K562 (cell line): ENCODE data around the gene NEUROD6. TPM values are rescaled to one million over a fixed set of nuclear protein-coding genes. Genes with fewer than 3 reads are reported as not detected.
A peak's percentile ranks its signal among the peaks of the same experiment; 100 is the strongest.

ENCODE experiments used
- ATAC-seq: fragments of 200-7000 bp; cut with Tn5 transposase; 3 replicates; pipeline ENCODE4 v1.9.1; 2020; ENCODE audit warnings: moderate library complexity
- BruUV-seq: library from RNA; stranded (reverse); fragments of 400-500 nt; replicated peaks from 2 replicates; lab custom pipeline; 2021; lab: Mats Ljungman, UMichigan
- CTCF ChIA-PET: fragments of 300-600 bp; formaldehyde crosslinking; extraction: SDS; loops from one replicate; lab custom pipeline; 2021; ENCODE audit warnings: low intra/inter-chr PET ratio; lab: Yijun Ruan, JAX
- POLR2A ChIA-PET: fragments of 300-600, 350-650 bp; sonication (Branson Sonifier 250); formaldehyde crosslinking; extraction: SDS; loops from one replicate; lab custom pipeline; 2021; ENCODE audit warnings: antibody characterized with exemption, inconsistent platforms; lab: Yijun Ruan, JAX
- DNase-seq, 4 experiments: peaks; one replicate each; pipeline versions ENCODE4 v3.0.0 to v3.0.0-alpha.2; 2011 to 2018; ENCODE audit warnings: low spot score in 3 of 4, mixed read lengths in 3 of 4; ENCODE audit errors: extremely low read depth in 1 of 4
- FAIRE-seq: peaks from 2 replicates; lab custom pipeline; 2011; peaks lifted over from hg19 to GRCh38; lab: Jason Lieb, UNC
- H2AFZ ChIP-seq: 2 replicates; pipeline ENCODE4 v1.6.0; 2011; ENCODE audit warnings: low read depth, low read length, control low read depth, inconsistent platforms
- H3K27ac ChIP-seq: fragments of 200-600 bp; 3 replicates; pipeline ENCODE4 v1.8.0; 2011; ENCODE audit warnings: low read depth, mild to moderate bottlenecking, control low read depth, inconsistent platforms, low read length, moderate library complexity, mixed read lengths; ENCODE audit errors: extremely low read depth
- H3K27me3 ChIP-seq, 2 experiments: fragments of 300-600 bp in 1 of 2; 2 replicates in 1 of 2; 3 replicates in 1 of 2; pipeline versions ENCODE4 v1.6.0 to v1.8.0; 2011; ENCODE audit warnings: inconsistent platforms in 2 of 2, low read length in 2 of 2, mild to moderate bottlenecking in 1 of 2, mixed read lengths in 1 of 2, moderate library complexity in 1 of 2; ENCODE audit not compliant: control insufficient read depth in 2 of 2, insufficient read depth in 2 of 2
- H3K36me3 ChIP-seq: fragments of 300-600 bp; 3 replicates; pipeline ENCODE4 v1.8.0; 2011; ENCODE audit warnings: mild to moderate bottlenecking, low read length, inconsistent platforms; ENCODE audit not compliant: control insufficient read depth, insufficient read depth
- H3K4me1 ChIP-seq, 2 experiments: fragments of 200-600 bp in 1 of 2; replicated peaks in 1 of 2; 2 replicates in 1 of 2; 3 replicates in 1 of 2; pipeline versions ENCODE4 v1.5.1 to v1.8.0; 2011; ENCODE audit warnings: inconsistent platforms in 2 of 2, low read length in 2 of 2, mild to moderate bottlenecking in 1 of 2, mixed read lengths in 1 of 2, moderate library complexity in 1 of 2; ENCODE audit not compliant: control insufficient read depth in 2 of 2, insufficient read depth in 2 of 2
- H3K4me2 ChIP-seq: 2 replicates; pipeline ENCODE4 v1.6.1; 2011; ENCODE audit warnings: low read length, control low read depth, inconsistent platforms, mixed read lengths; ENCODE audit not compliant: insufficient read depth
- H3K4me3 ChIP-seq: fragments of 200-600 bp; sonication (generic), shearing (Covaris generic); 2 replicates; pipeline ENCODE4 v1.5.1; 2016; ENCODE audit warnings: control low read depth, inconsistent platforms
- H3K79me2 ChIP-seq: fragments of 200-600 bp; 3 replicates; pipeline ENCODE4 v1.8.0; 2011; ENCODE audit warnings: low read length, inconsistent platforms; ENCODE audit not compliant: control insufficient read depth, insufficient read depth
- H3K9ac ChIP-seq, 2 experiments: 2 replicates each; pipeline versions ENCODE4 v1.6.0 to v1.6.1; 2011; ENCODE audit warnings: low read depth in 2 of 2, low read length in 2 of 2, control low read depth in 1 of 2, inconsistent platforms in 1 of 2, mild to moderate bottlenecking in 1 of 2, mixed read lengths in 1 of 2; ENCODE audit not compliant: insufficient read depth in 1 of 2
- H3K9me1 ChIP-seq: one replicate; pipeline ENCODE4 v1.6.0; 2011; ENCODE audit warnings: inconsistent platforms, mild to moderate bottlenecking, low read length, moderate library complexity; ENCODE audit not compliant: control insufficient read depth, insufficient read depth
- H3K9me3 ChIP-seq: replicated peaks from 2 replicates; pipeline ENCODE4 v1.5.1; 2011; ENCODE audit warnings: low read depth, low read length, inconsistent platforms; ENCODE audit not compliant: control insufficient read depth, insufficient read depth
- H4K20me1 ChIP-seq: replicated peaks from 2 replicates; pipeline ENCODE4 v1.6.1; 2011; ENCODE audit warnings: low read length, inconsistent platforms, mixed read lengths; ENCODE audit not compliant: control insufficient read depth, insufficient read depth
- BMI1 ChIP-seq: fragments of 150-350 bp; IDR thresholded peaks from 2 replicates; pipeline ENCODE4 v1.6.1; 2014; ENCODE audit warnings: low read length
- COPS2 ChIP-seq: fragments of 450-650 bp; conservative IDR thresholded peaks from 2 replicates; pipeline ENCODE4 v1.6.1; 2016; ENCODE audit warnings: mild to moderate bottlenecking, moderate library complexity
- FIP1L1 ChIP-seq: fragments of 200-400 bp; formaldehyde crosslinking; IDR thresholded peaks from 2 replicates; pipeline ENCODE4 v1.6.1; 2018; ENCODE audit warnings: mild to moderate bottlenecking, low read depth, low read length; ENCODE audit not compliant: poor library complexity, severe bottlenecking
- FOXJ3 ChIP-seq: sonication (generic); formaldehyde crosslinking; IDR thresholded peaks from 2 replicates; pipeline ENCODE4 v1.4.0; 2020; ENCODE audit warnings: mild to moderate bottlenecking, missing genetic modification reagents
- GABPA ChIP-seq: fragments of 200-800 bp; sonication (Bioruptor generic); conservative IDR thresholded peaks from 2 replicates; pipeline ENCODE4 v1.6.1; 2016; ENCODE audit warnings: low read depth, missing genetic modification characterization, missing compliant biosample characterization
- SETDB1 ChIP-seq: IDR thresholded peaks from one replicate; pipeline ENCODE4 v1.6.1; 2012; ENCODE audit warnings: low read length, control low read depth, inconsistent platforms
- SIN3A ChIP-seq, 2 experiments: fragments of 150-350 bp in 1 of 2; IDR thresholded peaks; 2 replicates each; pipeline ENCODE4 v1.6.1; 2011 to 2016; ENCODE audit warnings: borderline replicate concordance in 2 of 2, low read depth in 2 of 2, low read length in 2 of 2, mild to moderate bottlenecking in 2 of 2, moderate library complexity in 2 of 2; ENCODE audit not compliant: control insufficient read depth in 1 of 2
- SIN3B ChIP-seq: fragments of 450-650 bp; IDR thresholded peaks from 2 replicates; pipeline ENCODE4 v1.6.1; 2017; ENCODE audit warnings: low read depth, mild to moderate bottlenecking, moderate library complexity
- SIX5 ChIP-seq, 2 experiments: IDR thresholded peaks; 2 replicates each; pipeline ENCODE4 v1.6.1; 2011; ENCODE audit warnings: low read length in 2 of 2, borderline replicate concordance in 1 of 2, low read depth in 1 of 2, mild to moderate bottlenecking in 1 of 2, moderate library complexity in 1 of 2; ENCODE audit not compliant: insufficient read depth in 1 of 2
- WGBS: fragments of 100-300 bp; shearing (Covaris generic); methylation state at CpG from one replicate; pipeline ENCODE4 v1.1.6; 2016; ENCODE audit warnings: low coverage, mixed read lengths; ENCODE audit not compliant: insufficient coverage; ENCODE audit errors: missing lambda C conversion rate; 5-methylcytosine and 5-hydroxymethylcytosine counted together
- in situ Hi-C: fragments of 300-500 bp; cut with MboI; formaldehyde crosslinking; loops from 4 replicates; pipeline ENCODE4 v1.15.0; 2018; ENCODE audit warnings: inconsistent platforms, mixed read lengths
- intact Hi-C: fragments of 100-400 bp; cut with micrococcal nuclease; formaldehyde crosslinking; loops from 2 replicates; pipeline ENCODE4 v1.14.2; 2022
- polyA plus RNA-seq, 8 experiments: library from polyadenylated mRNA; depleted of rRNA in 4 of 8; stranded (reverse) in 5 of 8; unstranded in 3 of 8; fragments of >200 nt; fragmentation: Nextera tagmentation in 2 of 8; fragmentation: Illumina TruSeq in 1 of 8; extraction: Ambion mirVana in 2 of 8; extraction: Trizol in 1 of 8; gene quantifications; 2 replicates each; pipeline versions ENCODE4 v1.2.1 to v1.2.3, GENCODE V29; 2011 to 2014; ENCODE audit warnings: inconsistent platforms in 1 of 8, missing spikeins in 1 of 8
- total RNA-seq, 7 experiments: library from RNA; depleted of rRNA in 6 of 7; stranded (reverse); fragments of >200 nt in 6 of 7; fragmentation: Illumina TruSeq in 2 of 7; extraction: Trizol in 2 of 7; gene quantifications; 2 replicates each; pipeline versions ENCODE4 v1.2.1 to v1.2.3, GENCODE V29; 2011 to 2021; ENCODE audit warnings: low replicate concordance in 1 of 7
- TF ChIP-seq, protein P1 (sequence below), 2 experiments: fragments of 450-650 bp; formaldehyde crosslinking in 1 of 2; IDR thresholded peaks; 2 replicates each; pipeline versions ENCODE4 v1.4.0 to v1.6.1; 2014 to 2020; ENCODE audit warnings: mild to moderate bottlenecking in 2 of 2, borderline replicate concordance in 1 of 2, low read depth in 1 of 2

Gene NEUROD6
- total and polyA plus RNA-seq, 9 of the 15 experiments (the other 6 are each of a cell fraction or from before 2014, with no cell fraction given), result not detected

DNA sequence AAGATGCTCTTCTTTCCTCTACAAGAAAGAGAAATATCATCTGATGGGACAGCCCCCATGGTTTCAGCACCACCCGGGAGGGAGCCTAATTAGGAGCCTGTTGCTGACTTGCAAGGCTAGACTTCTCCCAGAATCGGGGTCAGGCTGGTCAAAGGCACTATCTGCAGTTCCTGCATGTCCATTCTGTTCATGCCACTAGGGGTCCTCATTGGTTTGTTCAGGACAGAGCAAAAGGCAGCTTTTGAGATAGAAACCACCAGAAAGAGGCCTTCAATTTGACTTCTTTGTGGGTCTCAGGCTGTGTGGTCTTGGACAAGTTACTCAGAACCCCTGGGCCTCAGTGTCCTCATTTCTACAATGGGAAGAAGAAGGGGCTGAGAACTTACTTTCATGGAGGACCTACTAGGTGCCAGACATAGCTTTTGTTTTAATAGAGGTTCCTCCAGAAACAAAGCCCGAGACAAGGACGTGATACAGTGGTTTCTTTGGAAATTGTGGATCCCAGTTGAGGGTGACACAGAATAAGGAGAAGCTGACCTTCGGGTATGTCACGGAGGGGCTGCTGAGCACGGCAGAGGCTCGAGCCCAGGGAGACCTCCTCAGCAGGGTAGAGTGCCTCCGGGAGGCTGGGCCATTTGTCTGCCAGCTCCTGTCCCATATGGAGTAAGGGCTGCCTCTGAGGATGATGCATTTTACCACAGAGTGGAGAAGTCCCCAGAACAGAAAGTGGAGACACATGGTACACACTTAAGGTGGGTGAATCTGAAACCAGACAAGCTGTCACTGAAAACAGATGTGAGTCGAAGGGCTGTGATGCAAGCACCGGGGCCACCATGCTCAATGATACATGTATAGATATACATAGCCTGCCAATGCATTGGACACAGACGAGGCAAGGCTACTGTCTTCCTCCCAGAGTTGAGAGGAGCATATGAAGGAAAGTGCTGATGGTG, 33.1 kb upstream of the NEUROD6 start:
- H3K4me3 ChIP-seq, result no peak overlapping the region
- ChIA-PET CTCF (interaction anchor here (1.1 to 1.6 kb wide), 2 partner anchors 115 kb away, joined by 3 to 4 read pairs; no protein-coding TSS in a partner anchor), POLR2A (no interaction called here)
- no peak overlapping the region for H3K27ac ChIP-seq
- FAIRE-seq (peak; percentile 72), ATAC-seq (peak; percentile 96), DNase-seq (peak; percentile 54 to 59 (median 55))
- H3K27me3 ChIP-seq, result peaks cover 4 to 13% of the 10 kb centered on the region in 2 experiments; a peak in 3 of 5 replicates
- no peak overlapping the region for H3K4me2 ChIP-seq
- no peaks in the 10 kb centered on the region for H3K9me1 ChIP-seq
- no peaks in the 10 kb centered on the region; the same call in 1 of the 2 replicates for H4K20me1 ChIP-seq
- no peak overlapping the region for H2AFZ ChIP-seq
- BruUV-seq, result no TSS peak
- H3K9ac ChIP-seq, result no peak overlapping the region
- no peaks in the 10 kb centered on the region for H3K36me3 ChIP-seq
- no peaks in the 10 kb centered on the region for H3K4me1 ChIP-seq
- no peaks in the 10 kb centered on the region for H3K79me2 ChIP-seq
- no peaks in the 10 kb centered on the region for H3K9me3 ChIP-seq
- intact Hi-C loops (loop anchor here (1.0 to 10.0 kb wide), 5 partner anchors 69 to 361 kb away; no protein-coding TSS in a partner anchor), in situ Hi-C loops (no loop called here)
- WGBS, result 0% methylated on average over 12 of the region's 12 CpGs
- TF ChIP-seq, protein P1, sequence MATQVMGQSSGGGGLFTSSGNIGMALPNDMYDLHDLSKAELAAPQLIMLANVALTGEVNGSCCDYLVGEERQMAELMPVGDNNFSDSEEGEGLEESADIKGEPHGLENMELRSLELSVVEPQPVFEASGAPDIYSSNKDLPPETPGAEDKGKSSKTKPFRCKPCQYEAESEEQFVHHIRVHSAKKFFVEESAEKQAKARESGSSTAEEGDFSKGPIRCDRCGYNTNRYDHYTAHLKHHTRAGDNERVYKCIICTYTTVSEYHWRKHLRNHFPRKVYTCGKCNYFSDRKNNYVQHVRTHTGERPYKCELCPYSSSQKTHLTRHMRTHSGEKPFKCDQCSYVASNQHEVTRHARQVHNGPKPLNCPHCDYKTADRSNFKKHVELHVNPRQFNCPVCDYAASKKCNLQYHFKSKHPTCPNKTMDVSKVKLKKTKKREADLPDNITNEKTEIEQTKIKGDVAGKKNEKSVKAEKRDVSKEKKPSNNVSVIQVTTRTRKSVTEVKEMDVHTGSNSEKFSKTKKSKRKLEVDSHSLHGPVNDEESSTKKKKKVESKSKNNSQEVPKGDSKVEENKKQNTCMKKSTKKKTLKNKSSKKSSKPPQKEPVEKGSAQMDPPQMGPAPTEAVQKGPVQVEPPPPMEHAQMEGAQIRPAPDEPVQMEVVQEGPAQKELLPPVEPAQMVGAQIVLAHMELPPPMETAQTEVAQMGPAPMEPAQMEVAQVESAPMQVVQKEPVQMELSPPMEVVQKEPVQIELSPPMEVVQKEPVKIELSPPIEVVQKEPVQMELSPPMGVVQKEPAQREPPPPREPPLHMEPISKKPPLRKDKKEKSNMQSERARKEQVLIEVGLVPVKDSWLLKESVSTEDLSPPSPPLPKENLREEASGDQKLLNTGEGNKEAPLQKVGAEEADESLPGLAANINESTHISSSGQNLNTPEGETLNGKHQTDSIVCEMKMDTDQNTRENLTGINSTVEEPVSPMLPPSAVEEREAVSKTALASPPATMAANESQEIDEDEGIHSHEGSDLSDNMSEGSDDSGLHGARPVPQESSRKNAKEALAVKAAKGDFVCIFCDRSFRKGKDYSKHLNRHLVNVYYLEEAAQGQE (IDR thresholded peaks at IDR 0.05; ENCODE audit: borderline replicate concordance), result peak; percentile 33; the same call in 1 of the 2 replicates
- TF ChIP-seq, protein P1 (CRISPR knock-in tag; IDR thresholded peaks at IDR 0.05; ENCODE audit: low read depth), result no peak
- no peak for TF ChIP-seq FIP1L1
- TF ChIP-seq GABPA (tag), result no peak
- no peak for TF ChIP-seq FOXJ3
- no peak for TF ChIP-seq SIN3A (IDR thresholded peaks at IDR 0.05; ENCODE audit: borderline replicate concordance in 2 of 2, control insufficient read depth in 1 of 2, low read depth in 2 of 2, low read length in 2 of 2)
- no peak for TF ChIP-seq SETDB1
- TF ChIP-seq SIN3B, result no peak
- no peak for TF ChIP-seq BMI1
- TF ChIP-seq COPS2, result no peak
- TF ChIP-seq SIX5 (IDR thresholded peaks at IDR 0.05; ENCODE audit: borderline replicate concordance in 1 of 2, insufficient read depth in 1 of 2, low read depth in 1 of 2, low read length in 2 of 2), result no peak
